Esophagus squamous epithelium (tissue), 5 donors: ENCODE data around the gene ELK3. TPM values are rescaled to one million over a fixed set of nuclear protein-coding genes. Genes with fewer than 3 reads are reported as not detected.

Experiments
- DNase-seq: peaks from one replicate; lab custom pipeline; 2025; lab: John Stamatoyannopoulos, UW
- H3K27ac ChIP-seq, 4 donors: fragments of 200-600 bp; sonication (generic); one replicate each; pipeline ENCODE4 v1.5.1; 2016 to 2019; ENCODE audit warnings: mild to moderate bottlenecking in 1 of 4
- H3K27me3 ChIP-seq, 4 donors: fragments of 200-600 bp; sonication (generic); 1 replicate in 3 of 4; 2 replicates in 1 of 4; pipeline versions ENCODE4 v1.5.1 to v1.6.0; 2017 to 2021; ENCODE audit warnings: antibody characterized with exemption in 1 of 4
- H3K36me3 ChIP-seq, 3 donors: fragments of 200-600 bp; sonication (generic); one replicate each; pipeline ENCODE4 v1.5.1; 2016 to 2019
- H3K4me1 ChIP-seq, 3 donors: fragments of 200-600 bp; sonication (generic); one replicate each; pipeline ENCODE4 v1.5.1; 2017 to 2019
- H3K4me3 ChIP-seq, 4 donors: fragments of 200-600 bp; sonication (generic); 1 replicate in 3 of 4; 2 replicates in 1 of 4; pipeline ENCODE4 v1.5.1; 2016 to 2019; ENCODE audit warnings: mild to moderate bottlenecking in 2 of 4, moderate library complexity in 1 of 4
- H3K9me3 ChIP-seq, 3 donors: fragments of 200-600 bp; sonication (generic); one replicate each; pipeline ENCODE4 v1.5.1; 2016 to 2019
- POLR2A ChIP-seq, 4 donors: fragments of 450-650 bp; IDR thresholded peaks; one replicate each; pipeline ENCODE4 v1.6.1; 2017; ENCODE audit warnings: antibody characterized with exemption in 4 of 4, mild to moderate bottlenecking in 4 of 4, moderate library complexity in 3 of 4
- WGBS, 2 donors: methylation state at CpG; one replicate each; pipeline ENCODE4 v1.1.5; 2018; 5-methylcytosine and 5-hydroxymethylcytosine counted together
- intact Hi-C: fragments of 100-400 bp; cut with DNase I; formaldehyde crosslinking; loops from one replicate; pipeline ENCODE4 v1.15.0; 2022
- total RNA-seq, 4 donors: library from RNA; depleted of rRNA; stranded (reverse); fragments of >200 nt; gene quantifications; one replicate each; pipeline ENCODE4 v1.1.0, GENCODE V29; 2016
- TF ChIP-seq, protein P1 (sequence below), 6 experiments: fragments of 450-650 bp in 4 of 6; fragments of 200-600 bp in 2 of 6; sonication (generic) in 2 of 6; IDR thresholded peaks; one replicate each; pipeline ENCODE4 v1.5.1; 2016 to 2019; ENCODE audit warnings: antibody characterized with exemption in 6 of 6, mild to moderate bottlenecking in 4 of 6, moderate library complexity in 4 of 6
- donor health status: DM: yes; HTN: yes; CAD: no.

The ELK3 gene
- total RNA-seq, 4 donors from 2014 or later: 24.8 to 44.0 (median 34.8) TPM

DNA sequence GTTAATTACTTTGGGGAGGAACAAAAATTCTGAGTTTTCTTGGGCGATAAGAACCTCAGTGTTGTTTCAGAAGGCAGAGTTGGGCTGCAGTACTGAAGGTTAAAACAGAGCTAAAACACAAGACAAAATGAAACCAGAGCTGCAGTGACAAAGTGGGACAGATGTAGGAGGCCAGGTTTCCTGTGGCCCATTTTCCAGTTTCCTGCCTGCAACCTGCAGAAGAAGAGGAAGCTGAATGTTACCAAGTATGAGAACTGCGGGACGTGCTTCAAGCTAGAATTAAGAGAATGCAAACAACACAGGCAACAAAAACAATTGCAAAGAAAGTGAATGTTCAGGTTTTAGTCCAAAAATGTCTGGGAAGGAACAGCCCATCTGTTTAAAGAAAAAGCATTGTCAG lies 17.8 kb downstream of the ELK3 start:
- Histone ChIP-seq H3K4me1 (peaks cover 28 to 100% (median 79%) of the 10 kb centered on the region in 3 donors), H3K27ac (peak overlapping the region in 3 of 4 donors; percentile 30 to 73 (median 62)), H3K9me3 (no peaks in the 10 kb centered on the region), H3K27me3 (no peaks in the 10 kb centered on the region), H3K4me3 (peak overlapping the region in 1 of 4 donors; percentile 13), H3K36me3 (peaks cover 0 to 20% (median 0%) of the 10 kb centered on the region in 3 donors)
- TF ChIP-seq POLR2A (IDR thresholded peaks at IDR 0.05): no peak
- TF ChIP-seq, protein P1, sequence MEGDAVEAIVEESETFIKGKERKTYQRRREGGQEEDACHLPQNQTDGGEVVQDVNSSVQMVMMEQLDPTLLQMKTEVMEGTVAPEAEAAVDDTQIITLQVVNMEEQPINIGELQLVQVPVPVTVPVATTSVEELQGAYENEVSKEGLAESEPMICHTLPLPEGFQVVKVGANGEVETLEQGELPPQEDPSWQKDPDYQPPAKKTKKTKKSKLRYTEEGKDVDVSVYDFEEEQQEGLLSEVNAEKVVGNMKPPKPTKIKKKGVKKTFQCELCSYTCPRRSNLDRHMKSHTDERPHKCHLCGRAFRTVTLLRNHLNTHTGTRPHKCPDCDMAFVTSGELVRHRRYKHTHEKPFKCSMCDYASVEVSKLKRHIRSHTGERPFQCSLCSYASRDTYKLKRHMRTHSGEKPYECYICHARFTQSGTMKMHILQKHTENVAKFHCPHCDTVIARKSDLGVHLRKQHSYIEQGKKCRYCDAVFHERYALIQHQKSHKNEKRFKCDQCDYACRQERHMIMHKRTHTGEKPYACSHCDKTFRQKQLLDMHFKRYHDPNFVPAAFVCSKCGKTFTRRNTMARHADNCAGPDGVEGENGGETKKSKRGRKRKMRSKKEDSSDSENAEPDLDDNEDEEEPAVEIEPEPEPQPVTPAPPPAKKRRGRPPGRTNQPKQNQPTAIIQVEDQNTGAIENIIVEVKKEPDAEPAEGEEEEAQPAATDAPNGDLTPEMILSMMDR (IDR thresholded peaks at IDR 0.05): no peak
- 36 to 64% methylated on average over 3 of the region's 3 CpGs for WGBS, 2 donors
- intact Hi-C loops: loop anchor here (5.0 kb wide), 1 partner anchor 150 kb away; no protein-coding TSS in a partner anchor
- no peak for DNase-seq

DNA sequence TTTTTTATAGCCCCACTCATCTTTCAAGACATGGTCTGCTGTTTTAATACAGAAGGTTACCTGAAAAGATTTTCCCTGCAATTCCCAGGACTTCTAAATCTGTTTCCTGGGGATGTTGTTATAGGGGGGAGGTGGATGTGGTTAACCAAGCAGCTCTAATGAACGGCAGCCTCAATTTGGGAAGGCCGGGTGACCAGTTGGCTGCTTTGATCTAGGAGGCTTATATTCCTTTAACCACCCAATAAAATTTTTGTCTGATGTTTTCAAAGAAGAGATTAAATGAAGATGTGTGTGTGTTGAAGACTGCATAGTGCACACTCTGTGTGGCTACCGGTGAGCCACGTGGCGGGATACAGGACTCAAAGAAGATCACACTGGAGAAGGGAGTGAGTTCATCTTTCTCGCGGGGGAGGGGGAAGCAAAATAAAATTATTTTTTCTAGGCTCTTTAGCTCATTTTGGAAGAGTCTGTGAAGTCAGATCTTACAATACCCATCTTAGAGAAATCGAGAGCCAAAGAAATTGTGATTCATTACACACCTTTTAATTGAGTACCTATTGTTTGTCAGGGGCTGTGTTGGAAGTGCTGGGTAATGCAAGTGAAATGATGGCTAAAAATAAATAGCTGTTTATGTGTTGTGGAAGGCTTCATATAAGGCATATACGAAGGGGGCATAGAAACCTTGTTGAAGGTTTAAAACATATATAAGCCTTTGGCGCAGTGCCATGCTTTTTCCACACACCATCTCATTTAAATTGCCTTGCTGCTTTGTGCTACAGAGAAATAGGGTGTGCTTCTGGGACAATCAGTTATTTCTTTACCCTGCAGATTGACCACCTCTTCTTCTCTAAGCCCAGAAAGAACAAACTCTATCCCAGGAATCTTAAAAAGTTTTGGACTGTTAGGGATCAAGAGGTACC lies 18.5 kb downstream of the ELK3 start:
- TF ChIP-seq, protein P1 (IDR thresholded peaks at IDR 0.05): no peak
- no peak for TF ChIP-seq POLR2A (IDR thresholded peaks at IDR 0.05)
- Histone ChIP-seq H3K36me3 (peaks cover 0 to 21% (median 0%) of the 10 kb centered on the region in 3 donors), H3K4me3 (peak overlapping the region in 1 of 4 donors; percentile 13), H3K27ac (peak overlapping the region in 3 of 4 donors; percentile 30 to 73 (median 62)), H3K4me1 (peaks cover 28 to 100% (median 80%) of the 10 kb centered on the region in 3 donors), H3K9me3 (no peaks in the 10 kb centered on the region), H3K27me3 (no peaks in the 10 kb centered on the region)
- DNase-seq: no peak
- intact Hi-C loops: loop anchor here (5.0 kb wide), 1 partner anchor 150 kb away; no protein-coding TSS in a partner anchor
- 67 to 76% methylated on average over 10 of the region's 10 CpGs for WGBS, 2 donors

DNA sequence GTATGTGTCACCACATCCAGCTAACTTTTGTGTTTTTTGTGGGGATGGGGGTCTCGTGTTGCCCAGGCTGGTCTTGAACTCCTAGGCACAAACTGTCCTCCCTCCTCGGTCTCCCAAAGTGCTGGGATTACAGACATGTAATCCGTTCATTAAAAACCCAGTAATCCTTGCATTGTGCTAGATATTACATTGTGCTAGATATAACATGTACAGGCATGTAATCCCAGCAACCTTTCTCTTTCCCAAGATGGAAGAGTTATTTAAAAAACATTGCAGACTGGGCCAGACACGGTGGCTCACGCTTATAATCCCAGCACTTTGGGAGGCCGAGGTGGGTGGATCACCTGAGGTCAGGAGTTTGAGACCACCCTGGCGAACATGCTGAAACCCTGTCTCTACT lies 19.7 kb downstream of the ELK3 start:
- H3K27me3 ChIP-seq: no peaks in the 10 kb centered on the region
- peaks cover 30 to 100% (median 78%) of the 10 kb centered on the region in 3 donors for H3K4me1 ChIP-seq
- H3K9me3 ChIP-seq: no peaks in the 10 kb centered on the region
- H3K36me3 ChIP-seq: peaks cover 0 to 21% (median 0%) of the 10 kb centered on the region in 3 donors
- no peak for DNase-seq
- TF ChIP-seq, protein P1 (IDR thresholded peaks at IDR 0.05): no peak
- no peak for TF ChIP-seq POLR2A (IDR thresholded peaks at IDR 0.05)
- intact Hi-C loops: loop anchor here (5.0 kb wide), 1 partner anchor 152 kb away; no protein-coding TSS in a partner anchor
- WGBS, 2 donors: 30 to 48% methylated on average over 7 of the region's 7 CpGs
- peak overlapping the region; percentile 30 to 73 (median 56) for H3K27ac ChIP-seq
- H3K4me3 ChIP-seq: no peak overlapping the region

DNA sequence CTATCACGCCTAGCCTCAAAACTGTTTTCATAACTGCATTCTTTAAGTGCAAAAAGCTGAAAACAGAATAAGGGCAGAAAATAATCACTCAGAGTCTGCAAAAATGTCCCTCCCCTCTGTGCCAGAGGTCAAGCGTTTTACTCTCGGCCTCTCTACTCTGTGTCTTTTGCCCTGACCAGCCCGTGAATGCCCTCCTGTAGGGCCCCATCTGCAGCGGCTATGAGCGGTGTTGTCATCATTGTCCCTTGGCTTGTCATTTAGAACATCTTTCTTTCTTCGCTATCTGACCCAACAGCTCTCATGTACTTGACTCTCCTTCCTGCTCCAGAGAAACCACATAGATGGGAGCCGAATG lies 21.7 kb downstream of the ELK3 start:
- H3K9me3 ChIP-seq: no peaks in the 10 kb centered on the region

More for the DNA sequence above, 21.7 kb downstream of the ELK3 start:
- Histone ChIP-seq H3K4me1 (peaks cover 28 to 100% (median 72%) of the 10 kb centered on the region in 3 donors), H3K36me3 (peaks cover 0 to 21% (median 0%) of the 10 kb centered on the region in 3 donors), H3K27ac (peak overlapping the region; percentile 14 to 62 (median 30)), H3K27me3 (no peaks in the 10 kb centered on the region), H3K4me3 (no peak overlapping the region)
- 81 to 85% methylated on average over 8 of the region's 8 CpGs for WGBS, 2 donors
- TF ChIP-seq, protein P1 (IDR thresholded peaks at IDR 0.05): no peak
- TF ChIP-seq POLR2A (IDR thresholded peaks at IDR 0.05): no peak
- DNase-seq: no peak
- intact Hi-C loops: loop anchor here (5.0 kb wide), 1 partner anchor 186 kb away; the partner anchor contains the start of gene CDK17
